Testis (tissue), 3 donors: ENCODE results near the gene DRGX. TPM values are rescaled to one million over a fixed set of nuclear protein-coding genes. Genes with fewer than 3 reads are reported as not detected.

Experiments
- DNase-seq: peaks from one replicate; pipeline ENCODE4 v3.0.0-alpha.2; 2019
- H3K27ac ChIP-seq, 2 donors: fragments of 200-600 bp; sonication (generic); one replicate each; pipeline ENCODE4 v1.5.1; 2019
- H3K27me3 ChIP-seq: fragments of 200-600 bp; sonication (generic); one replicate; pipeline ENCODE4 v1.5.1; 2019
- H3K36me3 ChIP-seq: fragments of 200-600 bp; sonication (generic); one replicate; pipeline ENCODE4 v1.5.1; 2017; ENCODE audit warnings: low read depth; ENCODE audit errors: missing control alignments
- H3K4me1 ChIP-seq: fragments of 200-600 bp; sonication (generic); one replicate; pipeline ENCODE4 v1.5.1; 2019
- H3K4me3 ChIP-seq, 2 donors: fragments of 200-600 bp; sonication (generic); one replicate each; pipeline ENCODE4 v1.5.1; 2017 to 2019
- H3K9me3 ChIP-seq: fragments of 200-600 bp; sonication (generic); one replicate; pipeline ENCODE4 v1.5.1; 2017
- POLR2A ChIP-seq: fragments of 450-650 bp; IDR thresholded peaks from one replicate; pipeline ENCODE4 v1.6.1; 2017; ENCODE audit warnings: antibody characterized with exemption, mild to moderate bottlenecking, moderate library complexity
- WGBS, 2 donors: methylation state at CpG; one replicate each; pipeline ENCODE4 v1.1.5; 2018; 5-methylcytosine and 5-hydroxymethylcytosine counted together
- intact Hi-C: fragments of 100-400 bp; cut with DNase I; formaldehyde crosslinking; loops from one replicate; pipeline ENCODE4 v1.15.1; 2023; ENCODE audit warnings: low total_unique reads
- polyA plus RNA-seq: library from polyadenylated mRNA; stranded (reverse); fragments of 350-450 nt; fragmentation: Illumina TruSeq; extraction: RNeasy Lipid Tissue Mini Kit (QIAGEN cat#74804); gene quantifications from one replicate; pipeline ENCODE4 v1.2.3, GENCODE V29; 2014; ENCODE audit warnings: low read depth, low replicate concordance; ENCODE audit not compliant: insufficient read depth
- total RNA-seq, 2 donors: library from RNA; depleted of rRNA; stranded (reverse); fragments of >200 nt; gene quantifications; one replicate each; pipeline ENCODE4 v1.2.3, GENCODE V29; 2016
- TF ChIP-seq, protein P1 (sequence below), 3 experiments: fragments of 450-650 bp in 2 of 3; fragments of 200-600 bp in 1 of 3; sonication (generic) in 1 of 3; IDR thresholded peaks; one replicate each; pipeline ENCODE4 v1.5.1; 2016 to 2019; ENCODE audit warnings: antibody characterized with exemption in 3 of 3, mild to moderate bottlenecking in 2 of 3, moderate library complexity in 1 of 3

The DRGX gene
- total and polyA plus RNA-seq, 3 donors from 2014 or later = 0.33 TPM; not detected in 2

DNA sequence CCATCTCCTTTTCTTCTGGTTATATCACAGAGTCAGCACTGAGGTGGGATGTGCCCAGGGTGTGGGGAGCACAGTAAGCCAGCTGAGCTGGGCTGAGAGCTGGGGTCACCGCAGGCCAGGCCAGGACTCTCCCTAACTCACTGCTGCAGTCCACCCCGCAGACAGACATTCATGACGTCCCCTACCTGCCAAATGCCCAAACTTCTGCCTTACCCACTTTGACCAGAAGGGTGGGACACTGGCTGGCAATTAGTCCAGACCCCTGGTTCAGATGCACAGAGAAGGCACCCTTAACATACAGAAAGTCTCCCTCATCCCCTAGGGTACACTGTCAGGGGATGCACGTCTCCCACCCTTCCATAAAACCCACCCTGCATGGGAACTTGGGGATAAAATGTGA is 2.1 kb downstream of the DRGX start:
- intact Hi-C loops = no loop called here
- Histone ChIP-seq H3K27me3 (no peaks in the 10 kb centered on the region), H3K4me1 (peaks cover 4% of the 10 kb centered on the region), H3K4me3 (no peak overlapping the region), H3K27ac (no peak overlapping the region), H3K9me3 (no peaks in the 10 kb centered on the region), H3K36me3 (no peaks in the 10 kb centered on the region)
- TF ChIP-seq, protein P1, sequence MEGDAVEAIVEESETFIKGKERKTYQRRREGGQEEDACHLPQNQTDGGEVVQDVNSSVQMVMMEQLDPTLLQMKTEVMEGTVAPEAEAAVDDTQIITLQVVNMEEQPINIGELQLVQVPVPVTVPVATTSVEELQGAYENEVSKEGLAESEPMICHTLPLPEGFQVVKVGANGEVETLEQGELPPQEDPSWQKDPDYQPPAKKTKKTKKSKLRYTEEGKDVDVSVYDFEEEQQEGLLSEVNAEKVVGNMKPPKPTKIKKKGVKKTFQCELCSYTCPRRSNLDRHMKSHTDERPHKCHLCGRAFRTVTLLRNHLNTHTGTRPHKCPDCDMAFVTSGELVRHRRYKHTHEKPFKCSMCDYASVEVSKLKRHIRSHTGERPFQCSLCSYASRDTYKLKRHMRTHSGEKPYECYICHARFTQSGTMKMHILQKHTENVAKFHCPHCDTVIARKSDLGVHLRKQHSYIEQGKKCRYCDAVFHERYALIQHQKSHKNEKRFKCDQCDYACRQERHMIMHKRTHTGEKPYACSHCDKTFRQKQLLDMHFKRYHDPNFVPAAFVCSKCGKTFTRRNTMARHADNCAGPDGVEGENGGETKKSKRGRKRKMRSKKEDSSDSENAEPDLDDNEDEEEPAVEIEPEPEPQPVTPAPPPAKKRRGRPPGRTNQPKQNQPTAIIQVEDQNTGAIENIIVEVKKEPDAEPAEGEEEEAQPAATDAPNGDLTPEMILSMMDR (IDR thresholded peaks at IDR 0.05) = no peak
- TF ChIP-seq POLR2A = no peak
- no peak for DNase-seq
- 37 to 49% methylated on average over 4 of the region's 4 CpGs for WGBS, 2 donors

DNA sequence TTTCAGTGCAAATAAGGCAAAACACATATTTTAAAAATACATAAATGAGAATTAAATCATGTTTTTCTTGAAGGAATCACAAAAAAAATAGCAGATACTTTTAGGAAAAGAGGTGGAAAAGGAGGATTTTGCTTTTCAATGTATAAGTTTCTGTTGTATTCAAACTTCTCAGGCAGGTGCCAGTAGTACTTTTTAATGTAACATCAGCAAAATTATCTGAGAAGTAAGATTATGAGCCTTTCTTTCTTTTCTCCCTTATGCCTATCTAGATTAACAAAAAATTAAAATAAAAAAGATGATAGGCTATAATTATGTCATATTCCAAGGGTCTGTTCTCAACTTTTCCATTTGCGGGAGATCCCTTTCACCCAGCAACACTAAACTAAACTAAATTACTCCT is 2.6 kb downstream of the DRGX start:
- DNase-seq = no peak
- Histone ChIP-seq H3K27ac (no peak overlapping the region), H3K4me1 (peaks cover 4% of the 10 kb centered on the region), H3K27me3 (no peaks in the 10 kb centered on the region), H3K9me3 (no peaks in the 10 kb centered on the region), H3K36me3 (no peaks in the 10 kb centered on the region), H3K4me3 (no peak overlapping the region)
- TF ChIP-seq POLR2A = no peak
- TF ChIP-seq, protein P1 (IDR thresholded peaks at IDR 0.05) = no peak
- 89 to 94% methylated on average over 1 of the region's 1 CpG for WGBS, 2 donors
- intact Hi-C loops = no loop called here

DNA sequence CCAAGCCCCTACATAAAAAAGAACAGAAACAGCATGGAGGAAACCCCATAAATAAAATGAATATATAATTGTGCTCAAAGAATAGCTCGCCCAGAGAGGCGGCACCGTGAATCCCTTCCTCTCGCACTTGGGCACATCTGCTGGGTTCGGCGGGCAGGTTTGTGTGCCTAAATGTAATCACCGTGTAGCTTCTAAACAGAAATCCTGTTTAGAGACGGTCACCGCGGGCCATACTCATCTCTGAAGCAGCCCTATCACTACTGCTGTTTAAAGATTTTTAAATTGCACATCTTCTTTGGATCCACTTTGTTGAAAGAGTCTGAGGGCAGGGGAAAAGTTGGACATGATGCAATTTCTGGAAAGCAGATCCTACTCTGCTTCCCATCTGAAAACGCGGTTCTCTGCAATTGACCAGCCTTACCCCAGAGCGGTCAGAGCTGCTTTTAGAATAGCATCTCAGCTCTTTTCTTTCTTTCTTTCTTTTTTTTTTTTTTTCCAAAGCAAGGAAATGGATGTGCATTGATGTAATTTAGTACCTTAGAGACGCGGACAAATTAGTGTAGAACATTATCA is 6.4 kb downstream of the DRGX start:
- 63 to 80% methylated on average over 15 of the region's 15 CpGs for WGBS, 2 donors
- H3K27ac ChIP-seq = no peak overlapping the region
- H3K27me3 ChIP-seq = no peaks in the 10 kb centered on the region
- DNase-seq = no peak
- intact Hi-C loops = no loop called here
- no peaks in the 10 kb centered on the region for H3K4me1 ChIP-seq
- H3K9me3 ChIP-seq = no peaks in the 10 kb centered on the region
- no peaks in the 10 kb centered on the region for H3K36me3 ChIP-seq
- TF ChIP-seq, protein P1 (IDR thresholded peaks at IDR 0.05) = no peak
- no peak for TF ChIP-seq POLR2A
- H3K4me3 ChIP-seq = no peak overlapping the region

DNA sequence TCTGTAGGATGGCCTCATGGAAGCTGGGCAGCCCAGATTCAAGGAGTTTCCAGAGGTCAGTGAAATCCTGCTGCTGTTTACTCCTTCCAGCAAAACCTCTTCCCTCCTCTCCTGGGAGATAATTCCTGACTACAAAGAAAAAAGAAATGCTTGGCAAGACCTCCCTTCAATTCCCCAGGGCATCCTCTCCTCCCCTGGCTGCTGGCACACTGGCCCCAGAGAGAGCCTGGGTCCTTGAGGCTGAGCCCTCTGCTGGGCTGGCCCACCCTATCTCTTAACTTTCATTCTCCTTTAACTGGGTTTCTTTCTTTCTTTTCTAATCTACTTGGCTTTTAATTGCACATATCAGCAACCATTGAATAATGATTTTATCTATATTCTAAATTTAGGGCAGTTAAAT is 7.7 kb downstream of the DRGX start:
- TF ChIP-seq POLR2A = no peak
- TF ChIP-seq, protein P1 (IDR thresholded peaks at IDR 0.05) = no peak
- intact Hi-C loops = no loop called here
- no peaks in the 10 kb centered on the region for H3K27me3 ChIP-seq

DNA sequence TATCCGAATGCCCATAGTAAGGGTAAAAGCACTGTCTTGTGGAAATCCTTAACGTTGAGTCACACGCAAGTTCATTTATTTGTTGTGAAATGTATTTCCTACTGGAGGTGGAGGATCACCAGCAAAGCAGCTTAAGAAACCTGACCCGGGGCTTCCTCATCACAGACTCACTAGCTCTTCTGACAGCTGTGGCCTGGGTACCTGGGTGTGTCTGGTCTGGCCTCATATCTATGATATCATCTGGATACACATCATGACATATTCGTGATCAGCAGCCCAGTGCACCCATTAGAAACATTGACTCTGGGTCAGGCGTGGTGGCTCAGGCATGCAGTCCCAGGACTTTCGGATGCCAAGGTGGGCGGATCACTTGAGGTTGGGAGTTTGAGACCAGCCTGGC is 8.8 kb downstream of the DRGX start:
- Histone ChIP-seq H3K9me3 (no peaks in the 10 kb centered on the region), H3K27me3 (no peaks in the 10 kb centered on the region), H3K4me1 (no peaks in the 10 kb centered on the region), H3K4me3 (no peak overlapping the region), H3K36me3 (no peaks in the 10 kb centered on the region), H3K27ac (no peak overlapping the region)
- 89 to 94% methylated on average over 7 to 8 of the region's 8 CpGs for WGBS, 2 donors
- TF ChIP-seq, protein P1 (IDR thresholded peaks at IDR 0.05) = no peak
- TF ChIP-seq POLR2A = no peak
- DNase-seq = no peak
- intact Hi-C loops = no loop called here

More for the DNA sequence above, 7.7 kb downstream of the DRGX start:
- no peak for DNase-seq
- H3K27ac ChIP-seq = no peak overlapping the region
- H3K36me3 ChIP-seq = no peaks in the 10 kb centered on the region
- H3K9me3 ChIP-seq = no peaks in the 10 kb centered on the region
- no peak overlapping the region for H3K4me3 ChIP-seq
- no peaks in the 10 kb centered on the region for H3K4me1 ChIP-seq
